HUES6 (cell line): ENCODE results near the gene GNA14.
A peak's percentile ranks its signal among the peaks of the same experiment; 100 is the strongest.
"Not testable (repeated sequence)": the region's sequence is repeated elsewhere in the genome, so short reads cannot be mapped to it uniquely, and the experiment has no call there.

ENCODE experiments used
- H3K27ac ChIP-seq: 2 replicates; pipeline ENCODE4 v1.7.0; 2013; ENCODE audit warnings: low read depth, mild to moderate bottlenecking, low read length, inconsistent platforms
- H3K27me3 ChIP-seq: 2 replicates; pipeline ENCODE4 v1.6.1; 2013; ENCODE audit warnings: low read length; ENCODE audit not compliant: control insufficient read depth, insufficient read depth
- H3K36me3 ChIP-seq: 2 replicates; pipeline ENCODE4 v1.6.1; 2013; ENCODE audit warnings: low read length; ENCODE audit not compliant: control insufficient read depth, insufficient read depth
- H3K4me1 ChIP-seq: 2 replicates; pipeline ENCODE4 v1.6.1; 2013; ENCODE audit warnings: low read length; ENCODE audit not compliant: control insufficient read depth, insufficient read depth
- H3K4me3 ChIP-seq: 2 replicates; pipeline ENCODE4 v1.5.1; 2013; ENCODE audit warnings: low read depth, low read length
- H3K9ac ChIP-seq: one replicate; pipeline ENCODE4 v1.6.1; 2013; ENCODE audit warnings: mild to moderate bottlenecking, low read length
- H3K9me3 ChIP-seq: 2 replicates; pipeline ENCODE4 v1.6.1; 2013; ENCODE audit warnings: low read depth, low read length; ENCODE audit not compliant: control insufficient read depth, insufficient read depth

Gene GNA14

DNA sequence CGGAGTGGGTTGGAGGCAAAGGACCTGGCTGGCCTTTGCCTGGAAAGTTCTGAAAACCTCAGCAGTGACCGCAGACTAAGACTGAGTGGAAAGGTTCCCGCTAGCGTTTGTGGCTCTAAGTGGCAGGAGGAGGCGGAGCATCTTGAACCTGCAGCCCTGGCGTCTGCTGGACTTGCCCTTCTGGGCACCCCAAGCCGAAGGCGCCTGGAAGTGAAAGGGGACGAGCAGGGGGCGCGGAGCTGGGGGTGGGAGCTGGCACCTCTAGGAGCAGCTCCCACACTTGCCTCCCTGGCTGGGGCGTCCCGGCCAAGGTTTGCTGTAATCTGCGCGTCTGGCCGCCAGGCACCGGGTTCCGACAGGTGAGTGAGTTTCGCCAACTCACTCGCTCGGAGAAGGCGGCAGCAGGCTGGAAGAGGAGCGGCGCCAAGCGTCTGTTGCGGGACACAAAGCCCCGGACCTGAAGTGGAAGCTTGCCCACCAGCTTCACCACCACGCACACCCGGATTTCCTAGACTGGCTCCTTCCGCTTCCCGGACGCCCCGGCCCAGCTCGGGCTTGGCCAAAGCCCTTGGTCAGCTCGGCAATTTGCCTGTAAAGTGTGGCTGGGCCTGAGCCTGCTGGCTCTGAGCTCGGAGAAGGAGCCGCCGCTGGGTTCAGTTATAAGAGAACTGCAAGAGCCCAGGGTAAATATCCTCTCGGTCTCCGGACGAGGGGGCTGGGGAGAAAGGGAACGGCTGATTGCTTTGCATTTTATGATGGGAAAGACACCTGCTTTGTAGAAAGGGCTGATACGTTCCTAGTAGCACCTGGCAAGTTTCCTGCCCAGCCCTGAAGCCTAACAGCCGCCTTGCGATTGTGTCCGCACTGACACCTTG, at the start of gene GNA14:
TSS of gene GNA14 (minus strand) at position 89 of the 875 bp plus-strand sequence. CDS start 529 bp downstream, outside the sequence.
- H3K4me3 ChIP-seq = peak within 1 kb of the TSS; percentile 78
- H3K9me3 ChIP-seq = no peaks in the 10 kb centered on the region
- H3K27me3 ChIP-seq = peaks cover 38% of the 10 kb centered on the region
- H3K9ac ChIP-seq = peak within 1 kb of the TSS; percentile 78
- H3K27ac ChIP-seq = peak within 1 kb of the TSS; percentile 51; the same call in 1 of the 2 replicates
- H3K4me1 ChIP-seq = peaks cover 20% of the 10 kb centered on the region
- H3K36me3 ChIP-seq = no peaks in the 10 kb centered on the region

DNA sequence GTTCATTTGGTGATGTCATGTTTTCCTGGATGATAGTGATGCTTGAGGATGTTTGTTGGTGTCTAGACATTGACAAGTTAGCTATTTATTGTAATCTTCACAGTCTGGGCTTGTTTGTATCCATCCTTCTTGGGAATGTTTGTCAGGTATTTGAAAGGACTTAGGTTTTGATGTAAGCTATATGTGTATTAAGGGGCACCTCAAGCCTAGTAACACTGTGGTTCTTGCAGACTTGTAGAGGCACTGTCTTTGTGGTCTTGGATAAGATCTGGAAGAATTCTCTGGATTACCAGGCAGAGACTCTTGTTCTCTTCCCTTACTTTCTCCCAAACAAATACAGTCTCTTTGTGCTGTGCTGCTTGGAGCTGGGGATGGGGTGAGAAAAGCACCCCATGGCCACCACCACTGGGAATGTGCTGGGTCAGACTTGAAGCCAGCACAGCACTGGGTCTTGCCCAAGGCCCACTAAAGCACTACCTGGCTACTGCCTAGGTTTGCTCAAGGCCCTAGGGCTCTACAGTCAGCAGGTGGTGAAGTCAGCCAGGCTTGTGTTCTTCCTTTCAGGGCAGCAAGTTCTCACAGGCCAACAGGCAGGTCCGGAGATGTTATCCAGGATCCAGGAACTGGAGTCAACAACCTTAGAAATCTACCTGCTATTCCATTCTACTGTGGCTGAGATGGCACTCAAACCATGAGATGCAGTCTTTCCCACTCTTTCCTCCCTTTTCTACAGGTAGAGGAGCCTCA, 49.3 kb upstream of the GNA14 start:
- H3K9ac ChIP-seq = no peak overlapping the region
- no peaks in the 10 kb centered on the region for H3K9me3 ChIP-seq
- no peaks in the 10 kb centered on the region for H3K36me3 ChIP-seq
- H3K4me1 ChIP-seq = no peaks in the 10 kb centered on the region
- no peak overlapping the region for H3K4me3 ChIP-seq
- no peak overlapping the region for H3K27ac ChIP-seq
- H3K27me3 ChIP-seq = no peaks in the 10 kb centered on the region

DNA sequence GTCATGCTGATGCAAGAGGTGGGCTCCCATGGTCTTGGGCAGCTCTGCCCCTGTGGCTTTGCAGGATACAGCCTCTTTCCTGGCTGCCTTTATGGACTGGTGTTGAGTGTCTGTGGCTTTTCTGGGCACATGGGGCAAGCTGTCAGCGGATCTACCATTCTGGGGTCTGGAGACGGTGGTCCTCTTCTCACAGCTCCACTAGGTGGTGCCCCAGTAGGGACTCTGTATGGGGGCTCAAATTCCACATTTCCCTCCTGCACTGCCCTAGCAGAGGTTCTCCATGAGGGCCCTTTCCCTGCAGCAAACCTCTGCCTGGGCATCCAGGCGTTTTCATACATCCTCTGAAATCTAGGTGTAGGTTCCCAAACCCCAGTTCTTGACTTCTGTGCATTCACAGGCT, 42.6 kb upstream of the GNA14 start:
- not testable (repeated sequence) for H3K36me3 ChIP-seq, H3K9ac ChIP-seq, H3K27ac ChIP-seq, H3K27me3 ChIP-seq, H3K4me1 ChIP-seq, H3K4me3 ChIP-seq
- H3K9me3 ChIP-seq = peaks cover 12% of the 10 kb centered on the region

DNA sequence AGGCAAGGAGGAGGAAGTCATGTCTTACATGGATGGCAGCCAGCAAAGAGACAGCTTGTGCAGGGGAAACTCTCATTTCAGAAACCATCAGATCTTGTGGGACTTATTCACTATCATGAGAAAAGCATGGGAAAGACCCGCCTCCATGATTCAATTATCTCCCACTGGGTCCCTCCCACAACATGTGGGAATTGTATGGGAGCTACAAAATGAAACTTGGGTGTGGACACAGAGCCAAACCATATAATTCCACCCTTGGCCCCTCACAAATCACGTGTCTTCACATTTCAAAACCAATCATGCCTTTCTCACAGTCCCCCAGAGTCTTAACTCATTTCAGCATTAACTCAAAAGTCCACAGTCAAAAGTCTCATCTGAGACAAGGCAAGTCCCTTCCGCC, 42.0 kb upstream of the GNA14 start:
- H3K9me3 ChIP-seq = peaks cover 12% of the 10 kb centered on the region
- not testable (repeated sequence) for H3K27ac ChIP-seq, H3K27me3 ChIP-seq, H3K9ac ChIP-seq, H3K4me1 ChIP-seq, H3K4me3 ChIP-seq, H3K36me3 ChIP-seq

DNA sequence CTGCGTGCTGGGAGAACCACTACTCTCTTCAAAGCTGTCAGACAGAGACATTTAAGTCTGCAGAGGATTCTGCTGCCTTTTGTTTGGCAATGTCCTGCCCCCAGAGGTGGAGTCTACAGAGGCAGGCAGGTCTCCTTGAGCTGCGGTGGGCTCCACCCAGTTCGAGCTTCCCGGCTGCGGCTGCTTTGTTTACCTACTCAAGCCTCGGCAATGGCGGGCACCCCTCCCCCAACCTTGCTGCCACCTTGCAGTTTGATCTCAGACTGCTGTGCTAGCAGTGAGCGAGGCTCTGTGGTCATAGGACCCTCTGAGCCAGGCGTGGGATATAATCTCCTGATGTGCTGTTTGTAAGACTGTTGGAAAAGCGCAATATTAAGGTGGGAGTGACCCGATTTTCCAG, 39.6 kb upstream of the GNA14 start:
- not testable (repeated sequence) for H3K9ac ChIP-seq, H3K4me3 ChIP-seq

DNA sequence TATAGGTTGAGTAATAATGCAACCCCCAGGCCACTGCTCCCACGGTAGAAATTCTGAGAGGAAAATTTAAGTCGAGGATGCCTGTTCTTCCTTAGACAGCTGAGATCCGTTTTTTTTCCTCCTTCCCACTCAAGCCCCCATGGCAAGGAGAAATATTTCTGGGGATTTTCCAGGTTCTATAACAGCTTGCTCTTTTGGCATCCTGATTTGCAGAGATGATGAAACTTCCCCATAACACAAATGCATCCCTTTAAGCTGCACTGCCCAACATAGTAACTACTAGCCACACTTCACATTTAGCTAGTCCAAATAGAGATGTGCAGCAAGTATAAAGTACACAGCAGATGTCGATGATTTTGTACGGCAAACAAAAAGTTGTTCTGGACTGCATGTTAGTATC, 32.5 kb upstream of the GNA14 start:
- Histone ChIP-seq H3K4me3 (no peak overlapping the region), H3K9me3 (peaks cover 4% of the 10 kb centered on the region; the same call in 1 of the 2 replicates), H3K4me1 (no peaks in the 10 kb centered on the region), H3K36me3 (no peaks in the 10 kb centered on the region), H3K9ac (no peak overlapping the region), H3K27me3 (no peaks in the 10 kb centered on the region), H3K27ac (no peak overlapping the region)

More for the DNA sequence above, 39.6 kb upstream of the GNA14 start:
- H3K4me1 ChIP-seq, H3K27me3 ChIP-seq, H3K27ac ChIP-seq, H3K36me3 ChIP-seq: not testable (repeated sequence)
- H3K9me3 ChIP-seq = peaks cover 15% of the 10 kb centered on the region

DNA sequence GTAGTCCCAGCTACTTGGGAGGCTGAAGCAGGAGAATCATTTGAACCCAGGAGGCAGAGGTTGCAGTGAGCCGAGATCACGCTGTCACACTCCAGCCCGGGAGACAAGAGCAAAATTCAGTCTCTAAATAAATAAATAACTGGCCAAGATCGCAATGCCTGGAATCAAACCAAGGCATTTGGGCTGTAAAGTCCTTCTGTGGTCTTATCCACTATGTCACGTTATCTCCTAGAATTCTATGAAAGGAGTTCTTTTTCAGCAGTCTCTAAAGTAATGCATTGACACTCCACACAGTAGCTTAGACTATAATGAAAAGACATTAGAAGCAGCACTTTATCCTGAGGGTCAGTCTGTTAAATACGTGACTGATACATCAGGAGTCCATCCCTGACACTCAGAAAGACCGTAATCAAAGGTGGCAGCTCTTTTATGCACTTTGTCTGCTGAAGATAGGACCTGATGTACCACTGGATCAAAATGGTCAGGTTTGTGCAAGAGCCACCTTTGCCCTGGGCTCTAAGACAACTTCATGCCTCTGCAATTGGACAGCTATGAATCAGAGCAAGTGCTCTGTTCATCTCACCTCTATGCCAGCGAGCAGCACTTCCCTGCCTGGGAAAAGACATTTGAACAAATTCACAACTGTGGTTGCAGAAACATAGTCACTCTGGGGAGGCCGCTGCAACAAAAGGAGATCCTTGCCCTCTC, 31.7 kb upstream of the GNA14 start:
- Histone ChIP-seq H3K4me3 (no peak overlapping the region), H3K36me3 (no peaks in the 10 kb centered on the region), H3K9me3 (peaks cover 4% of the 10 kb centered on the region; the same call in 1 of the 2 replicates), H3K4me1 (no peaks in the 10 kb centered on the region), H3K9ac (no peak overlapping the region), H3K27me3 (no peaks in the 10 kb centered on the region), H3K27ac (no peak overlapping the region)

DNA sequence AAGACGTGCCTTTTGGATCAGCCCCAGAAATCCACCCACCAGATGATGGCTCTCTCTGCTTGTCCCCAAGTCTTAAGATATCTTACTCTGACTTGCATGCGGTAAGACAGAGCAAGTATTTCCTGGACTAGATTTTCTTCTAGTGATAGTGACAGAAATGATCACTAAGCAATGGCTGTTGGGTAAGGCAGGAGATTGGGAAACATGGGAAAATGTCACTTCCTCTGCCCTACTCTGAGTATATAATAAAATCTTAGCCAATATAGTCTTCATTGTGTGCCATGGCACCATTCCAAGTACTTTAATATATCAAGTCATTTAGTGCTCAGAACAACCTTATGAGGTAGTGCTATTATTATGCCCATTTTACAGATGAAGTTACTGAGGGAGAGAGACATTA, 31.0 kb upstream of the GNA14 start:
- Histone ChIP-seq H3K27ac (no peak overlapping the region), H3K4me3 (no peak overlapping the region), H3K9ac (no peak overlapping the region), H3K4me1 (no peaks in the 10 kb centered on the region), H3K9me3 (peaks cover 4% of the 10 kb centered on the region; the same call in 1 of the 2 replicates), H3K36me3 (no peaks in the 10 kb centered on the region), H3K27me3 (no peaks in the 10 kb centered on the region)

DNA sequence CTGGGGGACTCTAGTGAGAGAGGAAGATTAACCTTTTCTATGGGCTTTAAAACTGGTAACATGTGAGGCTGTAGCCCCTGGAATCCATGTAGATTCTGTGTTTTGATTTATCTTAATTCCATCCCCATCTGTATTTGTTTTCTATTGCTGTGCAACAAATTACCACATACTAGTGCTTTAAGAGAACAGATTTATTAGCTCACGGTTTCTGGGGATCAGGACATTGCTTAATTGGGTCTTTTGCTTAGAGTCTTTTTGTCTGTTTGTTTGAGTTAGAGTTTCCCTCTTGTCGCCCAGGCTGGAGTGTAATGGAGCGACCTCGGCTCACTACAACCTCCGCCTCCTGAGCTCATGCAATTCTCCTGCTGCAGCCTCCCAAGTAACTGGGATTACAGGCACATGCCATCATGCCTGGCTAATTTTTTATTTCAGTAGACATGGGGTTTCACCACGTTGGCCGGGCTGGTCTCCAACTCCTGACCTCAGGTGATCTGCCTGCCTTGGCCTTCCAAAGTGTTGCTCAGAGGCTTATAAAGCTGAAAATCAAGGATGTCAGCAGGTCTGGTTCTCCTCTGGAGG, 29.9 kb upstream of the GNA14 start:
- no peak overlapping the region for H3K4me3 ChIP-seq
- H3K9ac ChIP-seq = no peak overlapping the region

DNA sequence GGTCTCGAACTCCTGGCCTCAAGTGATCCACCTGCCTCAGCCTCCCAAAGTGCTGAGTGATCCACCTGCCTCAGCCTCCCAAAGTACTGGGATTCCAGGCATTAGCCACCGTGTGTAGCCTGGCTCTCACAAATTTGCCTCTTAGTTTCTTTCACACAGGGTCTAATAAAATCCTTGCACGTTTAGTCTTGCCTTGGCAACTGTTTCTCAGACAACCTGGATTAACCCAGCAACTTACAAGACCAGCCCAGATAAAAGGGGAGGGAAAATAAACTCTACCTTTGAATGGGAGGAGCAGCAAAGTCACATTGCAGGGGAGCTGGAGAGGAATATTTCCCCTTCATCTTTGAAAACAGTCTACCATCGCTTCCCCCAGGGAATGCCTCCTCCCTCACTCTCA, 29.3 kb upstream of the GNA14 start:
- Histone ChIP-seq H3K27me3 (no peaks in the 10 kb centered on the region), H3K4me1 (no peaks in the 10 kb centered on the region), H3K27ac (no peak overlapping the region), H3K9me3 (no peaks in the 10 kb centered on the region), H3K9ac (no peak overlapping the region), H3K4me3 (no peak overlapping the region), H3K36me3 (no peaks in the 10 kb centered on the region)

More for the DNA sequence above, 29.9 kb upstream of the GNA14 start:
- no peaks in the 10 kb centered on the region for H3K36me3 ChIP-seq
- H3K27me3 ChIP-seq = no peaks in the 10 kb centered on the region
- no peak overlapping the region for H3K27ac ChIP-seq
- no peaks in the 10 kb centered on the region for H3K9me3 ChIP-seq
- H3K4me1 ChIP-seq = no peaks in the 10 kb centered on the region
